Esophagus muscularis mucosa (tissue), 4 donors: ENCODE data around the gene C19orf44. TPM values are rescaled to one million over a fixed set of nuclear protein-coding genes. Genes with fewer than 3 reads are reported as not detected.

ENCODE experiments used
- DNase-seq: peaks from one replicate; pipeline ENCODE4 v3.0.0-alpha.2; 2017; ENCODE audit errors: extremely low spot score
- H3K27ac ChIP-seq, 4 donors: fragments of 200-600 bp; sonication (generic); replicated peaks in 1 of 4; 1 replicate in 3 of 4; 2 replicates in 1 of 4; pipeline ENCODE4 v1.5.1; 2016 to 2019; ENCODE audit warnings: mild to moderate bottlenecking in 1 of 4
- H3K27me3 ChIP-seq, 4 donors: fragments of 200-600 bp; sonication (generic); one replicate each; pipeline versions ENCODE4 v1.5.1 to v1.6.0; 2016 to 2019
- H3K36me3 ChIP-seq, 4 donors: fragments of 200-600 bp; sonication (generic); one replicate each; pipeline ENCODE4 v1.5.1; 2016 to 2019
- H3K4me1 ChIP-seq, 4 donors: fragments of 200-600 bp; sonication (generic); one replicate each; pipeline ENCODE4 v1.5.1; 2016 to 2019
- H3K4me3 ChIP-seq, 4 donors: fragments of 200-600 bp; sonication (generic); 1 replicate in 2 of 4; 2 replicates in 2 of 4; pipeline ENCODE4 v1.5.1; 2016 to 2019; ENCODE audit warnings: mild to moderate bottlenecking in 4 of 4, moderate library complexity in 1 of 4
- H3K9me3 ChIP-seq, 4 donors: fragments of 200-600 bp; sonication (generic); 1 replicate in 3 of 4; 2 replicates in 1 of 4; pipeline ENCODE4 v1.5.1; 2016 to 2019
- EP300 ChIP-seq: sonication (generic); formaldehyde crosslinking; IDR thresholded peaks from one replicate; pipeline ENCODE4 v1.6.1; 2017; ENCODE audit warnings: antibody characterized with exemption
- POLR2A ChIP-seq: fragments of 450-650 bp; IDR thresholded peaks from one replicate; pipeline ENCODE4 v1.6.1; 2017; ENCODE audit warnings: antibody characterized with exemption, moderate library complexity, mild to moderate bottlenecking, low read depth
- POLR2AphosphoS5 ChIP-seq, 2 donors: sonication (generic); formaldehyde crosslinking; IDR thresholded peaks; one replicate each; pipeline ENCODE4 v1.6.1; 2017; ENCODE audit warnings: antibody characterized with exemption in 2 of 2
- WGBS: methylation state at CpG from one replicate; pipeline ENCODE4 v1.1.5; 2018; 5-methylcytosine and 5-hydroxymethylcytosine counted together
- intact Hi-C: fragments of 100-400 bp; cut with DNase I; formaldehyde crosslinking; loops from one replicate; pipeline ENCODE4 v1.15.1; 2023
- total RNA-seq, 4 donors: library from RNA; depleted of rRNA; stranded (reverse); fragments of >200 nt; gene quantifications; one replicate each; pipeline versions ENCODE4 v1.1.0 to v1.2.1, GENCODE V29; 2016
- TF ChIP-seq, protein P1 (sequence below), 3 experiments: fragments of 200-600 bp in 2 of 3; fragments of 450-650 bp in 1 of 3; sonication (generic) in 2 of 3; IDR thresholded peaks; one replicate each; pipeline ENCODE4 v1.5.1; 2017 to 2019; ENCODE audit warnings: antibody characterized with exemption in 3 of 3, mild to moderate bottlenecking in 2 of 3, moderate library complexity in 1 of 3

The C19orf44 gene
- total RNA-seq, 4 donors from 2014 or later = 7.0 to 10.4 (median 8.5) TPM

DNA sequence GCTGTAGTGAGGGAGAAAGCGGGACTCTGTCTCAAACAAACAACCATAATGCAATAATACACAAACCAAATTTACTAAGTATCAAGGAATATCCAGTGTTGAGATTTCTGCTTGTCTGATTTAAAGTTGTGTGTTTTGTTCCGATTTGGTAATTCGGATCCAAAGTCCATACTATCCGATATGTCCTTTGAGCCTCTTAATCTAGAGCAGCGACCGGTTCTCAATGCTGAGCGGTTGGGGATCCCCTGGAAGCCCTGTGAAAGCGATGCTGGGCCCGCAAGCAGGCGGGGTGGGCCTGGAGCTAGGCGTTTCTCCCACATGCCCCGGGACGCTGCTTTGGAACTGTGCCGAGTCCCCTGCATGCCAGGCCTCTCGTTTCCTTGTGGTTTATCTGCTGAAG lies 20.2 kb downstream of the C19orf44 start:
- Histone ChIP-seq H3K36me3 (peaks cover 59 to 100% (median 84%) of the 10 kb centered on the region in 4 donors), H3K4me3 (no peak overlapping the region)
- 87% methylated on average over 14 of the region's 15 CpGs for WGBS

DNA sequence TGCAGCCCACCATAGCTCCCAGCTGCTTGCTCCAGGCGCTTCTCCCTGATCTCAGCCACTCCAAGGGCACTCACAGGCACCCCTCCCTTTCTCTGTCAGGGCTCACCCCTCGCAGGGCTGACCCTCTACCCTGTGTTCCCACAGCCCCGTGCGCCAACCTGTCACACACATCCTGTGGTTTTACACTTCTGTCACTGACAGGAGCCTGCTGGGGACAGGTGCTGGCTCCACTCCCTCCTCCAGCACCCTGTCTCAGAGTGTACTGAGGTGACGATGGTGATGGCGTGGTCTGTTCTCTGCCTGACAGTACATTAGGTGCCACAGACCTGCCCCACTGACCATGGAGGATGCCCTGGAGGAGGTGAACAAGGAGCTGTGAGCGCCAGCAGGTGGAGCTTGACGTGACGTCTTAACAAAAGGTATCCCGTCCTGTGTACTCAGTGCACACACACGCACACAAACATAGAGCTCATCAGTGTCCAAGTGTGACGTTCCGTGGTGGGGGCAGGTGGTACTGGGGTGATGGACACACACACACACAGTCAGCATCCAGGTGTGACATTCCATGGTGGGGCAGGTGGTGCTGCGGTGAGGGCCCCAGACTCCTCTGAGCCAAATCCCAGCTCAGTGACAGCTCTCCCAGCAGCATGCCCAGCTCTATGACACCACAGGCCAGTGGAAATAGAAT lies 20.9 kb downstream of the C19orf44 start:
- DNase-seq = no peak
- intact Hi-C loops = no loop called here
- Histone ChIP-seq H3K4me3 (no peak overlapping the region), H3K27ac (no peak overlapping the region), H3K36me3 (peaks cover 63 to 100% (median 88%) of the 10 kb centered on the region in 4 donors), H3K9me3 (no peaks in the 10 kb centered on the region), H3K27me3 (no peaks in the 10 kb centered on the region), H3K4me1 (no peaks in the 10 kb centered on the region)
- no peak for TF ChIP-seq POLR2AphosphoS5 (IDR thresholded peaks at IDR 0.05)
- TF ChIP-seq, protein P1, sequence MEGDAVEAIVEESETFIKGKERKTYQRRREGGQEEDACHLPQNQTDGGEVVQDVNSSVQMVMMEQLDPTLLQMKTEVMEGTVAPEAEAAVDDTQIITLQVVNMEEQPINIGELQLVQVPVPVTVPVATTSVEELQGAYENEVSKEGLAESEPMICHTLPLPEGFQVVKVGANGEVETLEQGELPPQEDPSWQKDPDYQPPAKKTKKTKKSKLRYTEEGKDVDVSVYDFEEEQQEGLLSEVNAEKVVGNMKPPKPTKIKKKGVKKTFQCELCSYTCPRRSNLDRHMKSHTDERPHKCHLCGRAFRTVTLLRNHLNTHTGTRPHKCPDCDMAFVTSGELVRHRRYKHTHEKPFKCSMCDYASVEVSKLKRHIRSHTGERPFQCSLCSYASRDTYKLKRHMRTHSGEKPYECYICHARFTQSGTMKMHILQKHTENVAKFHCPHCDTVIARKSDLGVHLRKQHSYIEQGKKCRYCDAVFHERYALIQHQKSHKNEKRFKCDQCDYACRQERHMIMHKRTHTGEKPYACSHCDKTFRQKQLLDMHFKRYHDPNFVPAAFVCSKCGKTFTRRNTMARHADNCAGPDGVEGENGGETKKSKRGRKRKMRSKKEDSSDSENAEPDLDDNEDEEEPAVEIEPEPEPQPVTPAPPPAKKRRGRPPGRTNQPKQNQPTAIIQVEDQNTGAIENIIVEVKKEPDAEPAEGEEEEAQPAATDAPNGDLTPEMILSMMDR (IDR thresholded peaks at IDR 0.05) = no peak
- no peak for TF ChIP-seq POLR2A
- TF ChIP-seq EP300 = no peak
- 58% methylated on average over 11 of the region's 14 CpGs for WGBS

More for the DNA sequence above, 20.2 kb downstream of the C19orf44 start:
- Histone ChIP-seq H3K27me3 (no peaks in the 10 kb centered on the region), H3K9me3 (no peaks in the 10 kb centered on the region), H3K4me1 (no peaks in the 10 kb centered on the region), H3K27ac (no peak overlapping the region)
- no peak for DNase-seq
- TF ChIP-seq, protein P1 (IDR thresholded peaks at IDR 0.05) = no peak
- no peak for TF ChIP-seq EP300
- TF ChIP-seq POLR2A = no peak
- TF ChIP-seq POLR2AphosphoS5 (IDR thresholded peaks at IDR 0.05) = no peak
- intact Hi-C loops = no loop called here

DNA sequence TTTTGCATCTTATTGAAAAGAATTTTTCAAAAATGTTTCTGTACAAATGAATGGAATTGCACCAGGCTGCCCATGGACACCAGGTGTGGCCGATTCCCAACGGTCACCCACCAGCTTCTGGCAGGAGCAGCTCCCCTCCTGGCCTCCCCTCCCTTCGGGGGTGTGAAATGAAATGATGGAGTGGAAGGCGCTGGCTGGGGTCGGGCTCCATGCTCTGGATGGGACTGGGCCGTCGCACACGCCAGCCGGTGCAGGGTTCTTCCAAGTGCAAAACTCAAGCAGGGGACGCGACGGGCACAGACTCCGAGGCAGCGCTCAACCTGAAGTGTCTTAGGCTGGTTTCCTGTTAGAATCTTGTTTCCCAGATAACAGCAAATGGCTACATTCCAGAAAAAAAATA lies 21.9 kb downstream of the C19orf44 start:
- TF ChIP-seq POLR2AphosphoS5 (IDR thresholded peaks at IDR 0.05) (no peak), EP300 (no peak), POLR2A (no peak)
- TF ChIP-seq, protein P1 (IDR thresholded peaks at IDR 0.05) = no peak
- intact Hi-C loops = no loop called here
- 74% methylated on average over 5 of the region's 14 CpGs for WGBS
- H3K4me1 ChIP-seq = no peaks in the 10 kb centered on the region
- H3K36me3 ChIP-seq = peaks cover 72 to 100% (median 89%) of the 10 kb centered on the region in 4 donors
- H3K4me3 ChIP-seq = no peak overlapping the region
- H3K9me3 ChIP-seq = no peaks in the 10 kb centered on the region
- no peak overlapping the region for H3K27ac ChIP-seq
- H3K27me3 ChIP-seq = no peaks in the 10 kb centered on the region
- DNase-seq = no peak

DNA sequence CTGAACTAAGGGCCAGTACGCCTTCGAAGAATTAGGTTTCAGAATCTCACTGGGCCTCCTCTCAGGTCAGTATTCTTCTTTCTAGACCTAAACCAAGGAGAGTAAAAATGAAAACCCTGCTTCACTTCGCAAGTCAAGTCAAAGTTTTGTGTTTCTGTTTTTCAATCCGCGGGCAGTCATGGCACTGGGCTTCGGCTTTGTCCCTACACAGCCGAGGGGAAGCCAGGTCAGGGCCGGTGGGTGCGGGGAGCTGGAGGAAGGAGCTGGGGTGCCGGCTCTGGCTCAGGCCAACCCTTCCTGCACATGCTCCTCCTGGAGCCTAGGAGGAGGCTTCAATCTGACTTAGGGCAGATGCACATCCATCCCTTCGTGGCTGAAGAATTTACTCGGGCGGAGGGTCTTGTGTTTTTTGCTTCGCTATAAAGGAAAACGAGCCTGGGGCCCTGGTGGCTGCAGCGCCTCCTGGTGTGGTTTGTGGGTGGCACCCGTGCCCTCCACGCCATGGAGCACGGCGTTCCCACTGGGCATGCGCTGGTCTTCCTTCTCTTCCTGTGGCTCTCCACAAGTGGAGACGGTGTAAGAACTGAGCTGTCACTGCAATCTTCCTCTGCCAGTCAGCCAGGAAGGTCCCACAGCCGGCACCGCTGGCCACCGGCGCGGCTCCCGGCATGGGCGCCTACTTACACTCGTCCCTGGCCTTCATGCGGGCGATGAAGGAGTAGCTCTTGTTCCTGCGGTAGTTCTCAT lies 22.5 kb downstream of the C19orf44 start:
- Histone ChIP-seq H3K9me3 (no peaks in the 10 kb centered on the region), H3K27ac (no peak overlapping the region), H3K4me1 (no peaks in the 10 kb centered on the region), H3K4me3 (no peak overlapping the region), H3K36me3 (peaks cover 73 to 100% (median 89%) of the 10 kb centered on the region in 4 donors), H3K27me3 (no peaks in the 10 kb centered on the region)
- TF ChIP-seq, protein P1 (IDR thresholded peaks at IDR 0.05) = no peak
- no peak for TF ChIP-seq POLR2A
- TF ChIP-seq POLR2AphosphoS5 (IDR thresholded peaks at IDR 0.05) = no peak
- no peak for TF ChIP-seq EP300
- 89% methylated on average over 31 of the region's 33 CpGs for WGBS
- intact Hi-C loops = no loop called here
- no peak for DNase-seq
